Neural progenitor cell (in vitro differentiated cells): ENCODE measurements around the gene OSBPL8. TPM values are rescaled to one million over a fixed set of nuclear protein-coding genes. Genes with fewer than 3 reads are reported as not detected.

Source experiments
- DNase-seq: peaks from one replicate; pipeline ENCODE4 v3.0.0-alpha.2; 2016; ENCODE audit warnings: low spot score
- H2AFZ ChIP-seq: fragments of 200-600 bp; sonication (generic); replicated peaks from 2 replicates; pipeline ENCODE4 v1.6.1; 2016; ENCODE audit warnings: antibody characterized with exemption
- H3F3A ChIP-seq: fragments of 200-600 bp; sonication (generic); 2 replicates; pipeline ENCODE4 v1.6.1; 2016; ENCODE audit warnings: antibody characterized with exemption, low read depth
- H3K27ac ChIP-seq: fragments of 200-600 bp; sonication (generic); 2 replicates; pipeline ENCODE4 v1.5.1; 2016; ENCODE audit warnings: mild to moderate bottlenecking
- H3K27me3 ChIP-seq: fragments of 200-600 bp; sonication (generic); 2 replicates; pipeline ENCODE4 v1.6.1; 2016; ENCODE audit warnings: mild to moderate bottlenecking, moderate library complexity
- H3K36me3 ChIP-seq: fragments of 200-600 bp; sonication (generic); 2 replicates; pipeline ENCODE4 v1.5.1; 2016
- H3K4me1 ChIP-seq: fragments of 200-600 bp; sonication (generic); 2 replicates; pipeline ENCODE4 v1.6.1; 2016; ENCODE audit warnings: mixed run types
- H3K4me2 ChIP-seq: fragments of 200-600 bp; sonication (generic); 2 replicates; pipeline ENCODE4 v1.6.1; 2016
- H3K4me3 ChIP-seq: fragments of 200-600 bp; sonication (generic); 2 replicates; pipeline ENCODE4 v1.5.1; 2016
- H3K79me2 ChIP-seq: fragments of 200-600 bp; sonication (generic); 2 replicates; pipeline ENCODE4 v1.6.1; 2016; ENCODE audit warnings: low read depth
- H3K9ac ChIP-seq: fragments of 200-600 bp; sonication (generic); 2 replicates; pipeline ENCODE4 v1.6.1; 2016
- H3K9me3 ChIP-seq: fragments of 200-600 bp; sonication (generic); 2 replicates; pipeline ENCODE4 v1.5.1; 2016; ENCODE audit warnings: low read depth
- H4K20me1 ChIP-seq: fragments of 200-600 bp; sonication (generic); 2 replicates; pipeline ENCODE4 v1.6.1; 2016; ENCODE audit warnings: low read depth
- H3K27ac Mint-ChIP-seq: 3 replicates; pipeline ENCODE4 v1.8.0; 2021; ENCODE audit warnings: mixed read lengths
- H3K27me3 Mint-ChIP-seq: 2 replicates; pipeline ENCODE4 v1.8.0; 2022; ENCODE audit warnings: low read depth, mild to moderate bottlenecking, inconsistent platforms, moderate library complexity, mixed read lengths; ENCODE audit not compliant: insufficient read depth
- H3K36me3 Mint-ChIP-seq: 3 replicates; pipeline ENCODE4 v1.8.0; 2021; ENCODE audit warnings: mixed read lengths
- H3K4me1 Mint-ChIP-seq: 3 replicates; pipeline ENCODE4 v1.8.0; 2021; ENCODE audit warnings: mixed read lengths
- H3K4me3 Mint-ChIP-seq: 3 replicates; pipeline ENCODE4 v1.8.0; 2021; ENCODE audit warnings: mild to moderate bottlenecking, moderate library complexity, mixed read lengths
- H3K9me3 Mint-ChIP-seq: 3 replicates; pipeline ENCODE4 v1.8.0; 2020; ENCODE audit warnings: mixed read lengths
- EZH2 ChIP-seq: fragments of 200-600 bp; sonication (generic); IDR thresholded peaks from 2 replicates; pipeline ENCODE4 v1.6.1; 2017; ENCODE audit warnings: antibody characterized with exemption, mild to moderate bottlenecking, moderate library complexity
- EZH2phosphoT487 ChIP-seq: fragments of 200-600 bp; sonication (generic); IDR thresholded peaks from 2 replicates; pipeline ENCODE4 v1.6.1; 2017; ENCODE audit warnings: antibody characterized with exemption
- total RNA-seq: library from RNA; depleted of rRNA; stranded (reverse); fragments of >200 nt; gene quantifications from 2 replicates; pipeline ENCODE4 v1.2.3, GENCODE V29; 2015; ENCODE audit warnings: low replicate concordance
- TF ChIP-seq, protein P1 (sequence below): fragments of 200-600 bp; sonication (generic); IDR thresholded peaks from 2 replicates; pipeline ENCODE4 v1.5.1; 2017; ENCODE audit warnings: antibody characterized with exemption, mild to moderate bottlenecking

The OSBPL8 gene
- total RNA-seq, 1 donor from 2014 or later: 93.6 TPM

GRCh38 chr12:76591476-76591875 lies 31.9 kb upstream of the OSBPL8 start:
- Histone ChIP-seq H3K9me3 (no peaks in the 10 kb centered on the region), H3K4me3 (no peak overlapping the region), H3K27me3 (no peaks in the 10 kb centered on the region), H3K27ac (no peak overlapping the region), H3K4me2 (no peak overlapping the region), H2AFZ (no peak overlapping the region), H3K79me2 (no peaks in the 10 kb centered on the region), H4K20me1 (no peaks in the 10 kb centered on the region), H3K9ac (no peak overlapping the region), H3K4me1 (no peaks in the 10 kb centered on the region), H3K36me3 (no peaks in the 10 kb centered on the region), H3F3A (no peaks in the 10 kb centered on the region)
- DNase-seq: no peak
- no peaks in the 10 kb centered on the region for H3K36me3 Mint-ChIP-seq
- no peak overlapping the region for H3K4me3 Mint-ChIP-seq
- TF ChIP-seq EZH2: no peak
- TF ChIP-seq, protein P1, sequence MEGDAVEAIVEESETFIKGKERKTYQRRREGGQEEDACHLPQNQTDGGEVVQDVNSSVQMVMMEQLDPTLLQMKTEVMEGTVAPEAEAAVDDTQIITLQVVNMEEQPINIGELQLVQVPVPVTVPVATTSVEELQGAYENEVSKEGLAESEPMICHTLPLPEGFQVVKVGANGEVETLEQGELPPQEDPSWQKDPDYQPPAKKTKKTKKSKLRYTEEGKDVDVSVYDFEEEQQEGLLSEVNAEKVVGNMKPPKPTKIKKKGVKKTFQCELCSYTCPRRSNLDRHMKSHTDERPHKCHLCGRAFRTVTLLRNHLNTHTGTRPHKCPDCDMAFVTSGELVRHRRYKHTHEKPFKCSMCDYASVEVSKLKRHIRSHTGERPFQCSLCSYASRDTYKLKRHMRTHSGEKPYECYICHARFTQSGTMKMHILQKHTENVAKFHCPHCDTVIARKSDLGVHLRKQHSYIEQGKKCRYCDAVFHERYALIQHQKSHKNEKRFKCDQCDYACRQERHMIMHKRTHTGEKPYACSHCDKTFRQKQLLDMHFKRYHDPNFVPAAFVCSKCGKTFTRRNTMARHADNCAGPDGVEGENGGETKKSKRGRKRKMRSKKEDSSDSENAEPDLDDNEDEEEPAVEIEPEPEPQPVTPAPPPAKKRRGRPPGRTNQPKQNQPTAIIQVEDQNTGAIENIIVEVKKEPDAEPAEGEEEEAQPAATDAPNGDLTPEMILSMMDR: no peak
- TF ChIP-seq EZH2phosphoT487: no peak
- no peaks in the 10 kb centered on the region for H3K9me3 Mint-ChIP-seq
- H3K27me3 Mint-ChIP-seq: peaks cover 2% of the 10 kb centered on the region
- H3K27ac Mint-ChIP-seq: no peak overlapping the region
- H3K4me1 Mint-ChIP-seq: no peaks in the 10 kb centered on the region

- H2AFZ ChIP-seq: no peak overlapping the region
- H3K4me2 ChIP-seq: no peak overlapping the region
- H3F3A ChIP-seq: no peaks in the 10 kb centered on the region
- no peaks in the 10 kb centered on the region for H3K9me3 Mint-ChIP-seq
- no peaks in the 10 kb centered on the region for H3K79me2 ChIP-seq
- H3K9ac ChIP-seq: no peak overlapping the region
- no peaks in the 10 kb centered on the region for H3K36me3 Mint-ChIP-seq
- no peak overlapping the region for H3K27ac Mint-ChIP-seq
- H4K20me1 ChIP-seq: no peaks in the 10 kb centered on the region
- H3K4me3 ChIP-seq: no peak overlapping the region
- peaks cover 2% of the 10 kb centered on the region for H3K27me3 Mint-ChIP-seq
- no peaks in the 10 kb centered on the region for H3K27me3 ChIP-seq
- H3K4me1 Mint-ChIP-seq: no peaks in the 10 kb centered on the region
- H3K36me3 ChIP-seq: no peaks in the 10 kb centered on the region
- H3K9me3 ChIP-seq: no peaks in the 10 kb centered on the region
- no peaks in the 10 kb centered on the region for H3K4me1 ChIP-seq
- TF ChIP-seq EZH2 (no peak), EZH2phosphoT487 (no peak)
- TF ChIP-seq, protein P1: no peak
- no peak for DNase-seq
- H3K27ac ChIP-seq: no peak overlapping the region
- H3K4me3 Mint-ChIP-seq: no peak overlapping the region
Observed at GRCh38 chr12:76590131-76590530, 30.6 kb upstream of the OSBPL8 start.

- Histone ChIP-seq H3K27me3 (no peaks in the 10 kb centered on the region), H3F3A (no peaks in the 10 kb centered on the region), H2AFZ (no peak overlapping the region), H3K4me2 (no peak overlapping the region), H3K9ac (no peak overlapping the region), H3K79me2 (no peaks in the 10 kb centered on the region), H3K4me3 (no peak overlapping the region), H3K4me1 (no peaks in the 10 kb centered on the region), H3K27ac (no peak overlapping the region), H4K20me1 (no peaks in the 10 kb centered on the region), H3K9me3 (no peaks in the 10 kb centered on the region), H3K36me3 (no peaks in the 10 kb centered on the region)
- H3K4me1 Mint-ChIP-seq: no peaks in the 10 kb centered on the region
- no peaks in the 10 kb centered on the region for H3K36me3 Mint-ChIP-seq
- TF ChIP-seq, protein P1: no peak
- TF ChIP-seq EZH2: no peak
- TF ChIP-seq EZH2phosphoT487: no peak
- H3K4me3 Mint-ChIP-seq: no peak overlapping the region
- H3K9me3 Mint-ChIP-seq: no peaks in the 10 kb centered on the region
- H3K27ac Mint-ChIP-seq: no peak overlapping the region
- DNase-seq: no peak
- H3K27me3 Mint-ChIP-seq: peaks cover 3% of the 10 kb centered on the region
Observed at GRCh38 chr12:76588881-76589565, 29.5 kb upstream of the OSBPL8 start.
